GM19438 (cell line): Measurements from ENCODE around the gene ITGA8.
"Not testable (repeated sequence)": the region's sequence is repeated elsewhere in the genome, so short reads cannot be mapped to it uniquely, and the experiment has no call there.

Experiments used
- ATAC-seq: cut with Tn5 transposase; IDR thresholded peaks from one replicate; pipeline ENCODE4 v1.9.1; 2021; ENCODE audit warnings: low read depth; ENCODE audit not compliant: unreplicated experiment

ITGA8 gene

GRCh38 chr10:15695852-15696251 is 23.9 kb downstream of the ITGA8 start:
- ATAC-seq = no peak

- ATAC-seq = no peak
These were observed 29.7 kb downstream of the ITGA8 start for GRCh38 chr10:15690031-15690430.

DNA sequence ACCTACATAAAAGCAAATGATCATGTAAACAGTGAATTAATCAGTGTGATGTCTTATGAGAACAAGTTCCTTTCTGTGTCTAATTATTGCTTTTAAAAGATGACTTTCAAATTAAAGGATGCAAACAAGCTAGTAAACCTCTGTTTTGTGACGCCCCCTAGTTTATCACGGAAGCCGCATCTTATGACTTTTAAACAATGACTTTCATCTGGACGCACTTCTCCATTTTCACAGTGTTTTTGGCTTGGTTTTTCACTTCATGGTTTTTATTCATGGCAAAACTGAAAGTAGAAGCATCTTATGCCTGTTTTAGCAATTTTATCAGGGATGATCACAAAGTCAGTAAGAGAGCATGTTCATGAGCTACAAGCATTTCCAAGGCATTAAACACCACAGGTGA is 35.0 kb downstream of the ITGA8 start:
- ATAC-seq = no peak

DNA sequence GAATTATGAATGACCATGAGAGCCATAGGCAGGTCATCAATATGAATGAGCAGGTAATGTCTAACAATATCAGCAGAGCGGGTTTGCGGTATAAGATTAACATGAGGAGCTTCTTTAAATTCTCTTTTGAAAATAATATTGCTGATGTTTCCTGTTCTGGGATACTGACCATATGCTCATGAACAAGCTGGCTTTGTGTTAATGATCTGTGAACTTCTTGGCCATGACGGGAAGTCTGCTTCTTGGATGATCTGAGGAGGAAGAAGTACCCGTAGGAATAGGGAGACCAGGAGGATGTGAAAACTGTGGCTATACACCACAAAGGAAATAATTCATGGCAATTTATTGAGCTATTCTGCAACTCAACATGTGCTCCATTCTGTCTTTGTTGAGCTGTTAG is 38.6 kb downstream of the ITGA8 start:
- ATAC-seq = no peak

- no peak for ATAC-seq
These were observed 40.9 kb downstream of the ITGA8 start for GRCh38 chr10:15678851-15679250.

DNA sequence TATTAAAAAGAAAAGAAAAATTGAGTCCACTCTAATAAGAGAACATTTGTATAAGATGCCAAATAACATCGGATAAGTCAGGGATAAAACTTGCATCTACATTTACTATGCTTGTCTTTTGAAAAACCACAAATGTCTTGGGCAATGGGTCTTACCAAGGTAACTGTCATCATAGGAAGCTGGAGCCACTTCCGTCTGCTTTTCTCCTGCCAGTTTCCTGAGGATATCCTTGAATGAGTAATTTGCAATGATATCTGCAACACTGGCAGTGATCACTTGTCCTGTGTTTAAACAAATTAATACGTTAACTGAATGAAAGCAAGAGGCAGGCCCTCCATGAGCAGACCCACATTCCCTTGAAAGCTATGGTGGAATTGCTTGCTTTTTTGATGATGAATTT is 47.3 kb downstream of the ITGA8 start:
- no peak for ATAC-seq

GRCh38 chr10:15670880-15671279 is 48.8 kb downstream of the ITGA8 start:
- no peak for ATAC-seq

GRCh38 chr10:15661574-15661973 is 58.1 kb downstream of the ITGA8 start:
- no peak for ATAC-seq

GRCh38 chr10:15660990-15661389 is 58.7 kb downstream of the ITGA8 start:
- no peak for ATAC-seq

- no peak for ATAC-seq
These were observed 61.5 kb downstream of the ITGA8 start for GRCh38 chr10:15658069-15658702.

DNA sequence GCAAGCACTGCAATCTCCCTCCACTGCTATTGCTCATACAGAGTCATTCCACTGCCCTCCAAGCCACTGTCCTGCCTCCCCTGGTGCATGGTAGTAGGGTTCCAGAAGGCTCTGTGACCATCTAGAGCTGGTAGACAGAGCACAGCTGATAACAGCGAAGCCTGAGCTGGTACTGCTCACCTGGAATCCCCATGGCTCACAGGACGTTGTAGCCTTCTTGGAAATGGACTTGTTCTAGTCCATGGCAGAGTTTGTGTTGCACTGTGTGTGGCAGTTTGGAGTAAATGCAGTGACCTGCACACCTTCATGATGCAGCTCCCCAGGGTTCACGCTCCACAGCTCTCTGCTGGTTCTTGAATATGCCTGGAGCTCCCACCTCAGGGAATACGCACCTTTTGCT is 67.0 kb downstream of the ITGA8 start:
- no peak for ATAC-seq

GRCh38 chr10:15652117-15652516 is 67.6 kb downstream of the ITGA8 start:
- no peak for ATAC-seq

DNA sequence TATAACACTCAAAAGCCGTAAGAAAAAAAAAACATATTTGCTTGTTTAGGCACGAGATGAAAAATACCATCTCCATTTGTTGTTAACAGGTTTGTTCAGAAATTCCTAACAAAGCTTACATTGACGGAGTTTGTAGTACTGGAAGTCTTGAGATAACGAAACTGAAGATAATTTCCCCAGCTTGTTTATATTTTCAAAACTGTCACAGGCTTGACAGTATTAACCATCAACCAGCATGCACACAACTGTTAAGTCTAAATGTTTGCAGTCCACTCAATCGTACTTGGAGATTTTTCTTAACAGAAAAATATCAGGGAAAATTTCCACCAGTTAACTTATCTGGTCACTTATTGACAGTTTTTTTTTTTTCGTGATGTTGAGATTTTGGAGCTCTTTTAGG is 68.5 kb downstream of the ITGA8 start:
- ATAC-seq = no peak

GRCh38 chr10:15642095-15642494 is 77.6 kb downstream of the ITGA8 start:
- no peak for ATAC-seq

DNA sequence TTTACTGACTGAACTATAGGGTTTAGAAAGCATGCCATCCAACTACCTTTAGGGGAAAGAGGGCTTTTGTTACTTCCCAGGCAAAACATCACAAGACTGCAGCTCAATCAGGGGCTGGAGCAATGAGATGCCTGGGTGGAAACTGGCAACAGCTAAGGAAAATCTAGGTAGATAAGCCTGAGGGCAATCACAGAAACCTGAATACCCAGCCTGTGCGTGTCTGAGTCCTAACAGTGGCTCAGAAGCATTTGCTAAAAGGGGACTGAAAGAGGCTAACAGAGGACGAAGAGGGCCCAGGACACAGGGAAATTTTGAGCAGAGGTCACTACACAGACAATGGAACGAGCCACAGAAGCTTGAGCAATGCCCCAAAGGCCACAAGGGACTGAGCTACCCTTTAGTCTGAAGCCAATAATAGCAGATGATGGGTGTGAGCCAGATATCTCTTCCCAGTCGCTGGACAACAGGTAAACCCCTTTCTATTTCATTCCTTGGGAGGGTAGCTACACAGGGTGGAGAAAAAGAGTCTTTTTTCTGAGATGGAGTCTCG is 79.1 kb downstream of the ITGA8 start:
- no peak for ATAC-seq

GRCh38 chr10:15636446-15636845 is 83.3 kb downstream of the ITGA8 start:
- no peak for ATAC-seq

DNA sequence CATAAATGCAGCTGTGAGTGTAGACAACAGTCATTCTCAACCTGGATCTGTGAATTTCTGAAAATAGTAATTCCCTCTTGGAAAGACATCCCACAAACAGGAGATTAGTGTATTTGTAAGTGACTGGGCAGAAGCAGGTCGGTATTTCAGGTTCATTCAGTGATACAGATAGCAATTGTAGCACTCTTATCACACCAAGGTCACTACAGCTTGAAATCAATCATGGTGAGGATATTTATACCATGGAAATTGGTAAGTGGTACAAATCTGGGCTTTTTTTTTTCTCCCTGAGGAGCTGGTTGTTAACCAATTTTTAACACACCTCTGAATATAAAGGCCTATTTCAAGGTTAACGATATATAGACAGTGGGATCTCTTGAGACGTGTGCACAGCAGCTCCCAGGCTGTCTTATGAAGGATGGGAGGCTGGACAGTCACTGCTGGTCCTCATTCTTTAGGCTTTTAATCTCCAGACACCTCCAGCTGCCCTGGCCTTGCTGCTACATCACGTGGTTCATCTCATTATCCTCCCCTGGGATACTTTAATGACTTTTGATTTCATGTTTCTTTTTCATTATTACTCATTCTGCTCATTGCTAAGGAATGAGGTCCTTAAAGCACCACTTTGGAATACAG is 87.1 kb downstream of the ITGA8 start:
- ATAC-seq = no peak

- not testable (repeated sequence) for ATAC-seq
These were observed 88.5 kb downstream of the ITGA8 start for GRCh38 chr10:15631205-15631604.

GRCh38 chr10:15630353-15630752 is 89.4 kb downstream of the ITGA8 start:
- ATAC-seq = no peak

GRCh38 chr10:15627617-15628196 is 92.0 kb downstream of the ITGA8 start:
- no peak for ATAC-seq

DNA sequence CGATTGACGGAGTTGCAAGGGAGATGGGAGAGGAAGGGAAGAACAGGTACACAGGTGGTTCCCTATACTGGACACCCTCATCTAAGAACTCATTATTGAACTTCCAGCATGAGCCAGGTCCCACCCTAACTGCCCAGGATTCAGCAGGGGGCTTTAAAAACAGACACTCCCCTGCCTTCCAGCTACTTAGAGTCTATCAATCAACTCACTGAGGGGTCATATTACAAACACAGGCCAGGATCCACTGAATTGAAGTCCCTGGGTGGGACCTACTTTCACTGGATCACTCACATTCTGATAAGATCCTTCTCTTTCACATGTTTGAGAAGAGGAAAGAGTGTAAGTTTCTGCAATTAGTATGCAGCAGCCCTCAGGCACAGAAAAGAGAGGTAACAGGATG is 92.8 kb downstream of the ITGA8 start:
- no peak for ATAC-seq

- no peak for ATAC-seq
These were observed 94.5 kb downstream of the ITGA8 start for GRCh38 chr10:15625261-15625660.
